Type B pancreatic cell (in vitro differentiated cells): ENCODE measurements around the gene ADGRA3. TPM values are rescaled to one million over a fixed set of nuclear protein-coding genes. Genes with fewer than 3 reads are reported as not detected.

Experiments used
- DNase-seq: peaks from one replicate; pipeline ENCODE4 v3.0.0; 2021; ENCODE audit warnings: mixed read lengths; ENCODE audit not compliant: unreplicated experiment; ENCODE audit errors: extremely low spot score
- H3K27ac Mint-ChIP-seq: 2 replicates; pipeline ENCODE4 v1.8.0; 2021; ENCODE audit warnings: mild to moderate bottlenecking, mixed read lengths
- H3K27me3 Mint-ChIP-seq: 2 replicates; pipeline ENCODE4 v1.8.0; 2021; ENCODE audit warnings: mixed read lengths
- H3K36me3 Mint-ChIP-seq: 2 replicates; pipeline ENCODE4 v1.8.0; 2021; ENCODE audit warnings: mixed read lengths
- H3K4me1 Mint-ChIP-seq: one replicate; pipeline ENCODE4 v1.8.0; 2021; ENCODE audit warnings: mixed read lengths; ENCODE audit not compliant: unreplicated experiment
- H3K4me3 Mint-ChIP-seq: 2 replicates; pipeline ENCODE4 v1.8.0; 2021; ENCODE audit warnings: mild to moderate bottlenecking, mixed read lengths
- H3K9me3 Mint-ChIP-seq: 2 replicates; pipeline ENCODE4 v1.8.0; 2021; ENCODE audit warnings: mixed read lengths
- total RNA-seq: library from RNA; stranded (reverse); gene quantifications from 2 replicates; pipeline ENCODE4 v1.2.1, GENCODE V29; 2021; ENCODE audit warnings: low replicate concordance
- TF ChIP-seq, protein P1 (sequence below): fragments of 200-600 bp; sonication (generic); conservative IDR thresholded peaks from 2 replicates; pipeline ENCODE4 v1.5.0; 2021; ENCODE audit warnings: antibody characterized with exemption, mild to moderate bottlenecking

Gene ADGRA3
- total RNA-seq, 1 donor from 2014 or later = 61.0 TPM

DNA sequence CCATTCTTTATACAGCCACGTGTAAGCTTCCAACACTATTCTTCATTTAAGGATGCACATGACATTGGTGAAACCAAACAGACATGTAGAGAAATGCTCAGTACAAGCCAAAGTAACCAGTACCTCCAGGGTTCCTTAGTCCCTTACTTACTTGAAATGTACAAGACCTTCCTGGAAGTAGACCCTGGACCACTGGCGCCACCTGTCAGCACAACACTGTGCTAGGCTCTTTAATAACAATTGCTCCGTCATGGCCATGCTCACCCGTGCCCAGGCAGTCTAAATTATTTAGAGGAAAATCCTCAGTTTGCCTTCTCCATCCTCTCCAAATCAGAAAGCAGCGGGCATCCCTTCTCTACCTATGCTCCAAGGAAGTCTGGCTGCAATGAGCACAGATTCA lies 52.7 kb downstream of the ADGRA3 start:
- no peak for DNase-seq
- Mint-ChIP-seq H3K4me1 (peaks cover 13% of the 10 kb centered on the region), H3K9me3 (no peaks in the 10 kb centered on the region), H3K27ac (no peak overlapping the region), H3K4me3 (no peak overlapping the region), H3K27me3 (no peaks in the 10 kb centered on the region), H3K36me3 (peaks cover 16% of the 10 kb centered on the region)
- TF ChIP-seq, protein P1, sequence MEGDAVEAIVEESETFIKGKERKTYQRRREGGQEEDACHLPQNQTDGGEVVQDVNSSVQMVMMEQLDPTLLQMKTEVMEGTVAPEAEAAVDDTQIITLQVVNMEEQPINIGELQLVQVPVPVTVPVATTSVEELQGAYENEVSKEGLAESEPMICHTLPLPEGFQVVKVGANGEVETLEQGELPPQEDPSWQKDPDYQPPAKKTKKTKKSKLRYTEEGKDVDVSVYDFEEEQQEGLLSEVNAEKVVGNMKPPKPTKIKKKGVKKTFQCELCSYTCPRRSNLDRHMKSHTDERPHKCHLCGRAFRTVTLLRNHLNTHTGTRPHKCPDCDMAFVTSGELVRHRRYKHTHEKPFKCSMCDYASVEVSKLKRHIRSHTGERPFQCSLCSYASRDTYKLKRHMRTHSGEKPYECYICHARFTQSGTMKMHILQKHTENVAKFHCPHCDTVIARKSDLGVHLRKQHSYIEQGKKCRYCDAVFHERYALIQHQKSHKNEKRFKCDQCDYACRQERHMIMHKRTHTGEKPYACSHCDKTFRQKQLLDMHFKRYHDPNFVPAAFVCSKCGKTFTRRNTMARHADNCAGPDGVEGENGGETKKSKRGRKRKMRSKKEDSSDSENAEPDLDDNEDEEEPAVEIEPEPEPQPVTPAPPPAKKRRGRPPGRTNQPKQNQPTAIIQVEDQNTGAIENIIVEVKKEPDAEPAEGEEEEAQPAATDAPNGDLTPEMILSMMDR = no peak

DNA sequence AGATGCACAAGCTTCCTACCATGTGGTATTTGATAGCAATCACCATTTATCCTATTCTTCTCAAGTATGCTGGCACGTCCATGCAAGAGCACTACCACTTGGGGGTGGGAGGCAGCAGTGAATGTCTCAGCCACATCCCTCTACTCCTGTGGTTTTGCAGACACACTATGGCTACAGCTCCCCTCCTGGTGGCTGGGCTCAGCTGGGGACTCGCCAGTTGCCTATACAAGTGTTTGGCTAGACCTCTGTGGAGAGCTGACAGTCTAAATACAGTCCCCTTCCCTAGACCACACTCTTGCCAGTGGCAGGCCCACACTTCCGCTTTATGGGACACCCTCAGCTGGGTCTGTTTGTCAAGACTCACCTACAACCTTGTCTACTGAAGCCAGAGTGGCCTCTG lies 53.2 kb downstream of the ADGRA3 start:
- no peak for DNase-seq
- Mint-ChIP-seq H3K4me3 (no peak overlapping the region), H3K4me1 (peaks cover 16% of the 10 kb centered on the region), H3K27me3 (no peaks in the 10 kb centered on the region), H3K27ac (no peak overlapping the region), H3K36me3 (peaks cover 15% of the 10 kb centered on the region), H3K9me3 (no peaks in the 10 kb centered on the region)
- TF ChIP-seq, protein P1 = no peak

DNA sequence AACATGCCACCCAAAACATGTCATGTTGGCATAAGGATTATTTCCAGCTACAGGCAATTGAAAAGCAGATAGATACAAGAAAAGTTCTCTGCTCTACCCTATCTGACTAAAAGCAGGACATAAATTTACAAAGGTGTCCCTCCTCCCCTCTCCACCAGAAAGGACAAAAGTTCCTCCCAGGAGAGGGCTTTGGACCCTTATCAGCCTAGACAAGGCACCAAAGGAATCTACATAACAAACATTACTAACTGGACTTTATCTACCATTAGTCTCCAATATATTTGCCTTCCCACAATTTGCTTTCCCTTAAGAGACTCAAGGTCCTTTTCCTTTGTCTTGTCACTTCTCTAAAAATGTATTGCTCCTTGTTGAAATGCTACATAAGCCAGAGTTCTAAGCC lies 55.6 kb downstream of the ADGRA3 start:
- Mint-ChIP-seq H3K9me3 (no peaks in the 10 kb centered on the region), H3K36me3 (peaks cover 10% of the 10 kb centered on the region), H3K4me1 (peaks cover 16% of the 10 kb centered on the region), H3K27ac (no peak overlapping the region), H3K4me3 (no peak overlapping the region), H3K27me3 (no peaks in the 10 kb centered on the region)
- TF ChIP-seq, protein P1 = no peak
- DNase-seq = no peak

DNA sequence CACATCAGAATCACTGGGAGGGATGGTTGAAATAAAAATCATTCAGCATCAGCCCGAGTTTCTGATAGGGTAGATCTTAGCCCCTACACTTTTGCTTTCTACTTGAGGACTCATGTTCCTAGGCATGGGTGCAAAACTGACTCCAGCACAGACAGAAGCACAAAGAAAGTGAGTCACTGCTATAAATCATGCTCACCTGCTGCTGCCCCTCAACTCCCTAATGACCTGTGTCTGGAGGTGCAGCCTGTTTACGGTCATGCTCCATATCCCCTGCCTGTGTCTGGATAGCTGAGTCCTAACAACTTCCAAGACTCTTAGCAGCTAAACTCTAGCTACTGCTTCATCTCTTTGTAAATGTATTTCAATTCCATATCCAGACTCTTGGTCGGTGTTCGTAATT lies 57.8 kb downstream of the ADGRA3 start:
- H3K4me1 Mint-ChIP-seq = peaks cover 24% of the 10 kb centered on the region
- TF ChIP-seq, protein P1 = no peak
- H3K9me3 Mint-ChIP-seq = no peaks in the 10 kb centered on the region
- H3K27ac Mint-ChIP-seq = no peak overlapping the region
- peaks cover 14% of the 10 kb centered on the region for H3K36me3 Mint-ChIP-seq
- no peak for DNase-seq
- H3K27me3 Mint-ChIP-seq = no peaks in the 10 kb centered on the region
- H3K4me3 Mint-ChIP-seq = no peak overlapping the region

DNA sequence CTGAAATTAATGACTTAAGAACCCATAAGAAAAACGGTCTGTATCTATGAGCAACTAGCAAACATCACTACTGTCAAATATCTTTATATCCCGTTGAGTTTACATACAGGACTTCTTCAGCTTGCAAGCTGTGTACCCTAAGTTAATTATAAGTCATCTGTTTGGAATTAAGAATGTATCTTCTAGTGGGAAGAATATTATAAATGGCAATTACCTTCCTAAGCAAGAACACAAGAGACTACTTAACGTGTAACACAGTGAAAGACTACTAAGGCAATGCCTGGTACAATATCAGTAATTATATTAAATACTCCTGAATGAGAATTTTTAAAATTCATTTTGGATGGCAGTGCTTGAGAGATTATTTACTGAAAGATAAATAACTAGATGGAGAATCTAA lies 58.5 kb downstream of the ADGRA3 start:
- no peaks in the 10 kb centered on the region for H3K9me3 Mint-ChIP-seq
- H3K4me3 Mint-ChIP-seq = no peak overlapping the region
- DNase-seq = no peak
- H3K36me3 Mint-ChIP-seq = peaks cover 14% of the 10 kb centered on the region
- TF ChIP-seq, protein P1 = no peak
- no peak overlapping the region for H3K27ac Mint-ChIP-seq
- no peaks in the 10 kb centered on the region for H3K27me3 Mint-ChIP-seq
- peaks cover 24% of the 10 kb centered on the region for H3K4me1 Mint-ChIP-seq

DNA sequence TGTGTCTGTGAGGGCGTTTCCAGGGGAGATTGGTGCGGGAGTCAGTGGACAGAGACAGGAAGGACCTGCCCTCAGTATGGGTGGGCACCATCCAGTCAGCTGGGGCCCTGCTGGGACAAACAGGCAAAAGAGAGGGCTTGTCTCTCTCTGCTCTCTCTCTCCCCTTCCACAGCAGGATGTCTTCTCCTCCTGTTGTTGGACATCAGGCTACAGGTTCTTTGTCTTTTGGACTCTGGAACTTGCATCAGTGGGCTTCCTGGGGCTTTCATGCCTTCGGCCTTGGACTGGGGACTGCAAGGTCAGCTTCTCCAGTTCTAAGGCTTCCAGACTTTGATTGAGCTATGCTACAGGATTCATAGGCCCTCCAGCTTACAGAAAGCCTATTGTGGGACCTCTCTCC lies 59.6 kb downstream of the ADGRA3 start:
- DNase-seq = no peak
- H3K27ac Mint-ChIP-seq = no peak overlapping the region
- H3K36me3 Mint-ChIP-seq = peaks cover 17% of the 10 kb centered on the region
- no peaks in the 10 kb centered on the region for H3K9me3 Mint-ChIP-seq
- H3K4me3 Mint-ChIP-seq = no peak overlapping the region
- TF ChIP-seq, protein P1 = no peak
- peaks cover 24% of the 10 kb centered on the region for H3K4me1 Mint-ChIP-seq
- no peaks in the 10 kb centered on the region for H3K27me3 Mint-ChIP-seq
